DOHH2 (cell line): Measurements from ENCODE around the gene KLHL6.

Experiments used
- CTCF ChIP-seq: fragments of 200-600 bp; sonication (generic); IDR thresholded peaks from one replicate; pipeline ENCODE4 v1.5.1; 2014; ENCODE audit warnings: antibody characterized with exemption, mild to moderate bottlenecking, low read depth, low read length; ENCODE audit not compliant: poor library complexity, severe bottlenecking
- EZH2phosphoT487 ChIP-seq: fragments of 200-600 bp; sonication (generic); IDR thresholded peaks from 2 replicates; pipeline ENCODE4 v1.6.1; 2017; ENCODE audit warnings: borderline replicate concordance, mild to moderate bottlenecking, antibody characterized with exemption, low read length, moderate library complexity, mixed read lengths

- TF ChIP-seq CTCF (no peak), EZH2phosphoT487 (no peak)
These were observed 67.6 kb downstream of the KLHL6 start for GRCh38 chr3:183487896-183488295.
